Measurements from ENCODE around the gene MTERF4.
A peak's percentile ranks its signal among the peaks of the same experiment; 100 is the strongest.

Gene MTERF4

DNA sequence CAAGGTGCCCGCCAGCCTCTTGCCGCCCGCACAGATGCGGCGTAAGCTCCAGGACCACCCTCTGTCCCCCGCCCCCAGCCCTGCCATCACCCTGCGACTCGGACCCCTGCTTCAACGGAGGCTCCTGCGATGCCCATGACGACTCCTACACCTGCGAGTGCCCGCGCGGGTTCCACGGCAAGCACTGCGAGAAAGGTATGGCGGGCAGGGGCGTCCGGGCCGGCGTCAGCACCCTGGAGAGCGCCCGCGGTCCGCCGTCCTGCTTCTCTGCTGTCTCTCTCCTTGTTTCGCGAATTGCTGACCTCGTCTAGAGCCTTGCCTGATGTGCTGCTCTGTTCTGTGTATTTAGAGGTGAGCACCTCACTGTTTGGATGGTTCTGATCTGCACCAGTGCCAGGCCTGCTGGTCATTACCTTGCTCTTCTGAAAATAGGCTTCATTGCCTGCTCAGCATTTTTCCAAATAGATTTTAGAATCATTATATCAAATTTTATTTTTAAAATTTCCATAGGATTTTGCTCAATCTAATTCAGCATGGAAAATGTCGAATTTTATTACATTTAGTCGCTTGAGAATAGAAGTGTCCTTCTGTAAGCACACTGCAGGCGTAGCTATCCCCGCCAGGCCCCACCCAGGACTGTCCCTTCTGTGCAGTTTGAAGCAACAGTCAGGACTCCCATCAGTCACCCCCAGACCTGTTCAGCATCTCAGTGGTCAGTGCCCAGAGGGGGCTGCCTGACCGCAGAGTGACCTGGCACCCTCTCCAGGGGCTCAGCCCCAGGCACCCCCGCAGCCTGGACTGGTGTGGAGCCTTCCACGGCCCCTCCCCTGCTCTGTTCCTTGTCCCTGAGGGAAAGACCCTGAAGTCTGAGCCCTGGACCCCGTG is 52.1 kb downstream of the MTERF4 start:
- Mint-ChIP-seq H3K4me3 (no peak overlapping the region), H3K9me3 (no peaks in the 10 kb centered on the region), H3K27me3 (no peaks in the 10 kb centered on the region), H3K27ac (peak overlapping the region in 1 of 2 donors; percentile 54), H3K4me1 (peaks cover 5% of the 10 kb centered on the region)
- ATAC-seq (no peak), DNase-seq (peak in 1 of 2 donors; percentile 7)

DNA sequence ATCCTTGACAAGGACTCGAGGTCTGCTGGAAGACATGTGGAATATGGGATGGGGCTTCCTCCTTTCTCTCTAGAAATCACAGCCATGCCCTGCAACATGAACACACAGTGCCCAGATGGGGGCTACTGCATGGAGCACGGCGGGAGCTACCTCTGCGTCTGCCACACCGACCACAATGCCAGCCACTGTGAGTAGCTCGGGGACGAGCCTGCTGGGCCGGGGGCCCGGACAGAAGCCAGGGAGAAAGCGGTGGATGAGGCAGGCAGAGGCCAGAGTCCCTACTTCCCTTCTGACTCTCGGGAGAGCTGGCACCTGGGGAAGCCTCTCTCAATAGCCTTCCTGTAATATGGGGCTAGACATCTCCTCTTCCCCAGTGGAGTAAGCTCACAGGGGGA is 53.1 kb downstream of the MTERF4 start:
- peaks cover 5% of the 10 kb centered on the region for H3K4me1 Mint-ChIP-seq
- ATAC-seq (no peak), DNase-seq (no peak)
- no peaks in the 10 kb centered on the region for H3K27me3 Mint-ChIP-seq
- no peak overlapping the region for H3K4me3 Mint-ChIP-seq
- H3K27ac Mint-ChIP-seq: no peak overlapping the region
- no peaks in the 10 kb centered on the region for H3K9me3 Mint-ChIP-seq

DNA sequence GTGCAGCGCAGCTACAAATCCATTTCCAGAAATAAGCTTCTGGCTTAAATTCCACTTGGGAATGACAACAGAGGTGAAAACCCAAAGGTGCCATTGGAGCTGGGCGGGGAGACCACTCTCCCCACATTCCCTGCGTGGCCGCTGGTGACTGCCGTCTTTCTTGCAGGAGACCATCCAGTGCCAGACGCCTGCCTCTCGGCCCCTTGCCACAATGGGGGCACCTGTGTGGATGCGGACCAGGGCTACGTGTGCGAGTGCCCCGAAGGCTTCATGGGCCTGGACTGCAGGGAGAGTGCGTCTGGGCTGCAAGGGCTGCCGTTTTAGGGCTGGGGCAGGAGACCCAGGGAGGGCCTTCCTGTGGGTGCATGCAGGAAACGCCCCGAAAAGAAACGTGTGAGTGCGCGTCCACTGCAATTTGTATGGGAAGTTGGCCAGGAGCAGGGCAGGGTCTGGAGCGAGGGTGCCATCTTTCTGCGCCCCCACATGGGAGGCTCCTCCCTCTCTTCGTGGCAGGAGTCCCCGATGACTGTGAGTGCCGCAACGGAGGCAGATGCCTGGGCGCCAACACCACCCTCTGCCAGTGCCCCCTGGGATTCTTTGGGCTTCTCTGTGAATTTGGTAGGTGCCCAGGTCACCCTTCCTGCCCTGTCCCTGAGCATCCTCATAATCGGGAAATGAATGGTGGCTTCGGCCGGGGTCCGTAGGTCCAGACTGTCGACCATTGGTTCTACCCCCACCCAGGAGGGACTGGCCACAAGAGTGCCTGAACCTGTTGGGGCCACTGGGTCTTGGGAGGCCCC is 53.7 kb downstream of the MTERF4 start:
- DNase-seq: no peak
- no peak for ATAC-seq
- Mint-ChIP-seq H3K4me3 (no peak overlapping the region), H3K27me3 (no peaks in the 10 kb centered on the region), H3K4me1 (peaks cover 5% of the 10 kb centered on the region), H3K9me3 (no peaks in the 10 kb centered on the region), H3K27ac (no peak overlapping the region)

DNA sequence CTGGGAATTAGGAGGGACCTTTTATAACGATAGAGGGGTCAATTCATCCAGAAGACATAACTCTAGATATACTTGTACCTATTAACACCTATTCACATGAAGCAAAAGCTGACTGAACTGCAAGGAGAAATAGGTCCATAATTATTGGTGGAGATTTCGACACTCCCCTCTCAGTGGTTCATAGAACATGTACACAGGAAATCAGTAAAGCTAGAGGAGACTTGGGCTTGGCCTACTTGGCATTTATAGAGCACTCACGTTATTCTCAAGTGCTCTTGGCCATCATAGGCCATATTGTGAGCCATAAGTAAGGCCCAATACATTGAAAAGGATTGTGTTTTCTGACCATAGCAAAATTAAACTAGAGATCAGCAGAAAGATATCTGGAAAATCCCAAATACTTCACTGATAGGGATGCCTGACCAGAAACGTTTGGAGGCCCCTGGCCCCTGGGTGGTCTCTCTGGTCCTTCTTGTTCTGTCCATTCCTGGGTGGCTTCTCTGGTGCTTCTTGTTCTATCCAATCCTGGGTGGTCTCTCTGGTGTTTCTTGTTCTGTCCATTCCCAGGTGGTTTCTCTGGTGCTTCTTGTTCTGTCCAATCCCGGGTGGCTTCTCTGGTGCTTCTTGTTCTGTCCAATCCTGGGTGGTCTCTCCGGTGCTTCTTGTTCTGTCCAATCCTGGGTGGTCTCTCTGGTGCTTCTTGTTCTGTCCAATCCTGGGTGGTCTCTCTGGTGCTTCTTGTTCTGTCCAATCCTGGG is 54.7 kb downstream of the MTERF4 start:
- DNase-seq: no peak
- no peaks in the 10 kb centered on the region for H3K9me3 Mint-ChIP-seq
- no peak overlapping the region for H3K27ac Mint-ChIP-seq
- peaks cover 5% of the 10 kb centered on the region for H3K4me1 Mint-ChIP-seq
- ATAC-seq: no peak
- H3K27me3 Mint-ChIP-seq: no peaks in the 10 kb centered on the region
- no peak overlapping the region for H3K4me3 Mint-ChIP-seq
